Keratinocyte (primary cell): ENCODE measurements around the gene NAMPT.

Experiments used
- EZH2 ChIP-seq: IDR thresholded peaks from one replicate; pipeline ENCODE4 v1.6.1; 2012; ENCODE audit warnings: inconsistent platforms, mild to moderate bottlenecking, low read length, moderate library complexity
- TF ChIP-seq, protein P1 (sequence below), 3 experiments: IDR thresholded peaks in 1 of 3; conservative IDR thresholded peaks in 1 of 3; optimal IDR thresholded peaks in 1 of 3; 2 replicates in 2 of 3; 3 replicates in 1 of 3; pipeline versions ENCODE3 to v1.5.1; 2011; ENCODE audit warnings: low read length in 3 of 3, mild to moderate bottlenecking in 3 of 3, moderate library complexity in 2 of 3, control low read depth in 1 of 3, inconsistent platforms in 1 of 3; ENCODE audit not compliant: insufficient read depth in 2 of 3; ENCODE audit errors: extremely low read depth in 1 of 3

DNA sequence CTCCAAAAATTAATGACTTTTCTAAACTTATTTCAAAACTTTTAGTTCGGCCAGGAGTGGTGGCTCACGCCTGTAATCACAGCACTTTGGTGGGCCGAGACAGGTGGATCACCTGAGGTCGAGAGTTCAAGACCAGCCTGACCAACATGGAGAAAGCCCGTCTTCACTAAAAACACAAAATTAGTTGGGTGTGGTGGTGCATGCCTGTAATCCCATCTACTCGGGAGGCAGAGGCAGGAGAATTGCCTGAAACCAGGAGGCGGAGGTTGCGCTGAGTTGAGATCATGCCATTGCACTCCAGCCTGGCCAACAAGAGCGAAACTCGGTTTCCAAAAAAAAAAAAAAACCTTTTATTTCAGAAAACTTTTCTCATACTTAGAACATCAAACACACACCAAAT, 8.3 kb downstream of the NAMPT start:
- TF ChIP-seq, protein P1, sequence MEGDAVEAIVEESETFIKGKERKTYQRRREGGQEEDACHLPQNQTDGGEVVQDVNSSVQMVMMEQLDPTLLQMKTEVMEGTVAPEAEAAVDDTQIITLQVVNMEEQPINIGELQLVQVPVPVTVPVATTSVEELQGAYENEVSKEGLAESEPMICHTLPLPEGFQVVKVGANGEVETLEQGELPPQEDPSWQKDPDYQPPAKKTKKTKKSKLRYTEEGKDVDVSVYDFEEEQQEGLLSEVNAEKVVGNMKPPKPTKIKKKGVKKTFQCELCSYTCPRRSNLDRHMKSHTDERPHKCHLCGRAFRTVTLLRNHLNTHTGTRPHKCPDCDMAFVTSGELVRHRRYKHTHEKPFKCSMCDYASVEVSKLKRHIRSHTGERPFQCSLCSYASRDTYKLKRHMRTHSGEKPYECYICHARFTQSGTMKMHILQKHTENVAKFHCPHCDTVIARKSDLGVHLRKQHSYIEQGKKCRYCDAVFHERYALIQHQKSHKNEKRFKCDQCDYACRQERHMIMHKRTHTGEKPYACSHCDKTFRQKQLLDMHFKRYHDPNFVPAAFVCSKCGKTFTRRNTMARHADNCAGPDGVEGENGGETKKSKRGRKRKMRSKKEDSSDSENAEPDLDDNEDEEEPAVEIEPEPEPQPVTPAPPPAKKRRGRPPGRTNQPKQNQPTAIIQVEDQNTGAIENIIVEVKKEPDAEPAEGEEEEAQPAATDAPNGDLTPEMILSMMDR (optimal IDR thresholded peaks at IDR 0.05 in 1 of 3, IDR thresholded peaks at IDR 0.05 in 1 of 3, conservative IDR thresholded peaks at IDR 0.05 in 1 of 3; ENCODE audit: extremely low read depth in 1 of 3, insufficient read depth in 2 of 3, low read length in 3 of 3), result no peak
- TF ChIP-seq EZH2, result no peak
